ENCODE results near the gene ABCC11. TPM values are rescaled to one million over a fixed set of nuclear protein-coding genes. Genes with fewer than 3 reads are reported as not detected.
A peak's percentile ranks its signal among the peaks of the same experiment; 100 is the strongest.

Gene ABCC11
- polyA plus RNA-seq, 2 of the 4 experiments (the other 2 are of a cell fraction), result 0.19 to 0.21 TPM

- Histone ChIP-seq H3K27ac (peak overlapping the region in 1 of 2 experiments; percentile 25; a peak in 1 of 6 replicates), H3K9me3 (no peaks in the 10 kb centered on the region), H3K4me1 (peaks cover 12% of the 10 kb centered on the region), H3K4me2 (no peak overlapping the region), H3K4me3 (no peak overlapping the region)
- DNase-seq (ENCODE audit: low read depth in 1 of 2, low spot score in 1 of 2) (no peak), ATAC-seq (no peak), FAIRE-seq (no peak)
- ChIA-PET POLR2A (no interaction called here), CTCF (interaction anchor here (0.7 to 4.2 kb wide), 8 partner anchors 11 to 206 kb away, joined by 3 to 15 read pairs (median 4); partner anchors contain the start of gene ABCC12)
- 92% methylated on average over 3 of the region's 3 CpGs for WGBS (ENCODE audit: missing lambda C conversion rate)
- no peak for TF ChIP-seq REST (IDR thresholded peaks at IDR 0.05)
- TF ChIP-seq NR3C1 (IDR thresholded peaks at IDR 0.05), result no peak
- TF ChIP-seq ZNF302 (CRISPR knock-in tag; IDR thresholded peaks at IDR 0.05), result no peak
- no peak for TF ChIP-seq PBX3 (IDR thresholded peaks at IDR 0.05)
- TF ChIP-seq ELK1 (IDR thresholded peaks at IDR 0.05; ENCODE audit: low read depth, low read length), result no peak
- TF ChIP-seq RCOR1 (IDR thresholded peaks at IDR 0.05; ENCODE audit: low read depth, low read length), result no peak
- no peak for TF ChIP-seq CBX8 (IDR thresholded peaks at IDR 0.05)
- TF ChIP-seq ATOH8 (CRISPR knock-in tag; IDR thresholded peaks at IDR 0.05; ENCODE audit: low read depth), result no peak
- no peak for TF ChIP-seq KDM5A (IDR thresholded peaks at IDR 0.05)
- TF ChIP-seq CEBPB (IDR thresholded peaks at IDR 0.05), result no peak
- TF ChIP-seq HOXB5 (CRISPR knock-in tag; IDR thresholded peaks at IDR 0.05), result no peak
- TF ChIP-seq ZSCAN20 (CRISPR knock-in tag; IDR thresholded peaks at IDR 0.05), result no peak
- TF ChIP-seq JUNB (IDR thresholded peaks at IDR 0.05), result no peak
- no peak for TF ChIP-seq HEYL (CRISPR knock-in tag; IDR thresholded peaks at IDR 0.05)
These were observed 109.5 kb downstream of the ABCC11 start for GRCh38 chr16:48137822-48138221.

- Histone ChIP-seq H3K4me3 (no peak overlapping the region), H3K27ac (peak overlapping the region in 1 of 2 experiments; percentile 22; a peak in 2 of 6 replicates), H3K9me3 (no peaks in the 10 kb centered on the region), H3K4me2 (no peak overlapping the region), H3K4me1 (peaks cover 22% of the 10 kb centered on the region)
- POLR2A ChIA-PET, result no interaction called here
- CTCF ChIA-PET, result interaction anchor here (0.7 to 3.0 kb wide), 6 partner anchors 10 to 372 kb away, joined by 3 to 15 read pairs (median 4); partner anchors contain the start of gene ABCC12
- FAIRE-seq, result no peak
- TF ChIP-seq CEBPB (IDR thresholded peaks at IDR 0.05), result no peak
- no peak for TF ChIP-seq NR3C1 (IDR thresholded peaks at IDR 0.05)
- TF ChIP-seq BCL3 (IDR thresholded peaks at IDR 0.05), result no peak
- no peak for TF ChIP-seq CHD4 (IDR thresholded peaks at IDR 0.05; ENCODE audit: borderline replicate concordance)
- no peak for TF ChIP-seq MAZ (IDR thresholded peaks at IDR 0.05; ENCODE audit: borderline replicate concordance, low read depth, low read length)
- TF ChIP-seq RFX5 (IDR thresholded peaks at IDR 0.05), result no peak
- TF ChIP-seq HOXA7 (CRISPR knock-in tag; IDR thresholded peaks at IDR 0.05), result no peak
- 83% methylated on average over 9 of the region's 9 CpGs for WGBS (ENCODE audit: missing lambda C conversion rate)
- ATAC-seq, result peak in 1 of 2 experiments; percentile 50; a peak in 3 of 6 replicates
- DNase-seq (ENCODE audit: low read depth in 1 of 2, low spot score in 1 of 2), result no peak
These were observed 110.6 kb downstream of the ABCC11 start for GRCh38 chr16:48136547-48137360.
